Upper lobe of left lung (tissue), 4 donors: ENCODE results near the gene TCERG1L.

ENCODE experiments used
- POLR2A ChIP-seq, 4 donors: fragments of 450-650 bp; IDR thresholded peaks; one replicate each; pipeline ENCODE4 v1.5.1; 2016 to 2017; ENCODE audit warnings: antibody characterized with exemption in 4 of 4, mild to moderate bottlenecking in 2 of 4
- TF ChIP-seq, protein P1 (sequence below), 6 experiments: fragments of 450-650 bp in 4 of 6; fragments of 200-600 bp in 2 of 6; sonication (generic) in 2 of 6; IDR thresholded peaks; one replicate each; pipeline ENCODE4 v1.5.1; 2016 to 2019; ENCODE audit warnings: antibody characterized with exemption in 6 of 6

- TF ChIP-seq, protein P1, sequence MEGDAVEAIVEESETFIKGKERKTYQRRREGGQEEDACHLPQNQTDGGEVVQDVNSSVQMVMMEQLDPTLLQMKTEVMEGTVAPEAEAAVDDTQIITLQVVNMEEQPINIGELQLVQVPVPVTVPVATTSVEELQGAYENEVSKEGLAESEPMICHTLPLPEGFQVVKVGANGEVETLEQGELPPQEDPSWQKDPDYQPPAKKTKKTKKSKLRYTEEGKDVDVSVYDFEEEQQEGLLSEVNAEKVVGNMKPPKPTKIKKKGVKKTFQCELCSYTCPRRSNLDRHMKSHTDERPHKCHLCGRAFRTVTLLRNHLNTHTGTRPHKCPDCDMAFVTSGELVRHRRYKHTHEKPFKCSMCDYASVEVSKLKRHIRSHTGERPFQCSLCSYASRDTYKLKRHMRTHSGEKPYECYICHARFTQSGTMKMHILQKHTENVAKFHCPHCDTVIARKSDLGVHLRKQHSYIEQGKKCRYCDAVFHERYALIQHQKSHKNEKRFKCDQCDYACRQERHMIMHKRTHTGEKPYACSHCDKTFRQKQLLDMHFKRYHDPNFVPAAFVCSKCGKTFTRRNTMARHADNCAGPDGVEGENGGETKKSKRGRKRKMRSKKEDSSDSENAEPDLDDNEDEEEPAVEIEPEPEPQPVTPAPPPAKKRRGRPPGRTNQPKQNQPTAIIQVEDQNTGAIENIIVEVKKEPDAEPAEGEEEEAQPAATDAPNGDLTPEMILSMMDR (IDR thresholded peaks at IDR 0.05): no peak
- TF ChIP-seq POLR2A (IDR thresholded peaks at IDR 0.05): no peak
Measured at GRCh38 chr10:131096031-131096430, 215.5 kb downstream of the TCERG1L start.
